ENCODE data around the gene MBNL2.

GRCh38 chr13:97211300-97211699 lies 10.8 kb upstream of the MBNL2 start:
- TF ChIP-seq CTCF (IDR thresholded peaks at IDR 0.05) (no peak), POLR2A (IDR thresholded peaks at IDR 0.05) (no peak)
